ENCODE results near the gene TCEA3.
A peak's percentile ranks its signal among the peaks of the same experiment; 100 is the strongest.

TCEA3 gene

GRCh38 chr1:23424293-23425192 lies at the start of gene TCEA3:
TCEA3 (minus strand) TSS chr1:23424748; CDS start chr1:23424633, 115 bp downstream.
- peak within 1 kb of the TSS; percentile 81 for H3K27ac ChIP-seq
- TF ChIP-seq CTCF (conservative IDR thresholded peaks at IDR 0.05): no peak
- TF ChIP-seq ZFX (IDR thresholded peaks at IDR 0.05): peak; percentile 27; the same call in 1 of the 2 replicates

GRCh38 chr1:23473037-23473800 lies 48.7 kb upstream of the TCEA3 start:
- TF ChIP-seq ZFX (IDR thresholded peaks at IDR 0.05) (no peak), CTCF (conservative IDR thresholded peaks at IDR 0.05) (no peak)
- no peak overlapping the region for H3K27ac ChIP-seq

GRCh38 chr1:23472351-23473036 lies 47.9 kb upstream of the TCEA3 start:
- TF ChIP-seq CTCF (conservative IDR thresholded peaks at IDR 0.05) (no peak), ZFX (IDR thresholded peaks at IDR 0.05) (no peak)
- H3K27ac ChIP-seq: no peak overlapping the region

GRCh38 chr1:23471473-23472075 lies 47.0 kb upstream of the TCEA3 start:
- H3K27ac ChIP-seq: no peak overlapping the region
- TF ChIP-seq CTCF (conservative IDR thresholded peaks at IDR 0.05) (no peak), ZFX (IDR thresholded peaks at IDR 0.05) (no peak)

GRCh38 chr1:23470282-23471070 lies 45.9 kb upstream of the TCEA3 start:
- H3K27ac ChIP-seq: no peak overlapping the region

More at GRCh38 chr1:23470282-23471070, 45.9 kb upstream of the TCEA3 start:
- TF ChIP-seq CTCF (conservative IDR thresholded peaks at IDR 0.05): no peak
- no peak for TF ChIP-seq ZFX (IDR thresholded peaks at IDR 0.05)
